ENCODE measurements around the gene GRB2.
A peak's percentile ranks its signal among the peaks of the same experiment; 100 is the strongest.

GRB2 gene

GRCh38 chr17:75400326-75400939 is 5.0 kb downstream of the GRB2 start:
- no peak overlapping the region for H3K4me3 ChIP-seq (replicated peaks; ENCODE audit: insufficient read depth, low read length)
- TF ChIP-seq REST (IDR thresholded peaks at IDR 0.05; ENCODE audit: insufficient replicate concordance, low read depth) (no peak), POLR2AphosphoS5 (IDR thresholded peaks at IDR 0.05; ENCODE audit: low read depth) (no peak), CTCF (IDR thresholded peaks at IDR 0.05; ENCODE audit: insufficient read depth, low read length) (no peak), SPI1 (IDR thresholded peaks at IDR 0.05; ENCODE audit: borderline replicate concordance, low read depth) (no peak), GABPA (IDR thresholded peaks at IDR 0.05; ENCODE audit: low read depth) (no peak)
- H3K27ac ChIP-seq (replicated peaks): no peak overlapping the region
- DNase-seq (ENCODE audit: low read depth in 1 of 2, low spot score in 1 of 2): no peak
- no peaks in the 10 kb centered on the region for H3K27me3 ChIP-seq (ENCODE audit: insufficient read depth, poor library complexity, severe bottlenecking)

GRCh38 chr17:75398279-75398678 is 7.2 kb downstream of the GRB2 start:
- DNase-seq (ENCODE audit: low read depth in 1 of 2, low spot score in 1 of 2): no peak
- Histone ChIP-seq H3K27me3 (ENCODE audit: insufficient read depth, poor library complexity, severe bottlenecking) (no peaks in the 10 kb centered on the region), H3K4me3 (replicated peaks; ENCODE audit: insufficient read depth, low read length) (no peak overlapping the region), H3K27ac (replicated peaks) (peak overlapping the region; percentile 28; the same call in 1 of the 2 replicates)
- TF ChIP-seq REST (IDR thresholded peaks at IDR 0.05; ENCODE audit: insufficient replicate concordance, low read depth): no peak
- TF ChIP-seq SPI1 (IDR thresholded peaks at IDR 0.05; ENCODE audit: borderline replicate concordance, low read depth): no peak
- no peak for TF ChIP-seq CTCF (IDR thresholded peaks at IDR 0.05; ENCODE audit: insufficient read depth, low read length)
- TF ChIP-seq POLR2AphosphoS5 (IDR thresholded peaks at IDR 0.05; ENCODE audit: low read depth): no peak
- no peak for TF ChIP-seq GABPA (IDR thresholded peaks at IDR 0.05; ENCODE audit: low read depth)

GRCh38 chr17:75397217-75397616 is 8.3 kb downstream of the GRB2 start:
- Histone ChIP-seq H3K27me3 (ENCODE audit: insufficient read depth, poor library complexity, severe bottlenecking) (no peaks in the 10 kb centered on the region), H3K4me3 (replicated peaks; ENCODE audit: insufficient read depth, low read length) (no peak overlapping the region), H3K27ac (replicated peaks) (no peak overlapping the region)
- DNase-seq (ENCODE audit: low read depth in 1 of 2, low spot score in 1 of 2): no peak
- TF ChIP-seq POLR2AphosphoS5 (IDR thresholded peaks at IDR 0.05; ENCODE audit: low read depth): no peak
- no peak for TF ChIP-seq SPI1 (IDR thresholded peaks at IDR 0.05; ENCODE audit: borderline replicate concordance, low read depth)
- no peak for TF ChIP-seq REST (IDR thresholded peaks at IDR 0.05; ENCODE audit: insufficient replicate concordance, low read depth)
- no peak for TF ChIP-seq GABPA (IDR thresholded peaks at IDR 0.05; ENCODE audit: low read depth)
- no peak for TF ChIP-seq CTCF (IDR thresholded peaks at IDR 0.05; ENCODE audit: insufficient read depth, low read length)
